ENCODE data around the gene CCDC78. TPM values are rescaled to one million over a fixed set of nuclear protein-coding genes. Genes with fewer than 3 reads are reported as not detected.

The CCDC78 gene
- total and polyA plus RNA-seq, 5 donors from 2014 or later: 0.37 to 2.5 (median 0.45) TPM

GRCh38 chr16:722835-723633 lies 3.2 kb downstream of the CCDC78 start:
- H3K9me3 Mint-ChIP-seq: no peaks in the 10 kb centered on the region

GRCh38 chr16:721765-722540 lies 4.3 kb downstream of the CCDC78 start:
- Histone ChIP-seq H3K27ac (ENCODE audit: insufficient read depth, low read length, poor library complexity, severe bottlenecking) (peak overlapping the region; percentile 77), H3K36me3 (ENCODE audit: control insufficient read depth, insufficient read depth, low read length) (no peaks in the 10 kb centered on the region), H3K27me3 (ENCODE audit: control insufficient read depth, insufficient read depth, low read length) (no peaks in the 10 kb centered on the region), H3K9me3 (ENCODE audit: control insufficient read depth in 2 of 2, low read length in 2 of 2) (no peaks in the 10 kb centered on the region), H3K4me3 (ENCODE audit: low read depth, low read length) (no peak overlapping the region), H3K4me1 (ENCODE audit: control insufficient read depth, insufficient read depth, low read length, poor library complexity, severe bottlenecking) (peaks cover 45% of the 10 kb centered on the region)
- Mint-ChIP-seq H3K4me3 (peak overlapping the region; percentile 37 to 85 (median 77)), H3K27ac (peak overlapping the region; percentile 38 to 80 (median 59)), H3K27me3 (no peaks in the 10 kb centered on the region), H3K4me1 (peaks cover 0 to 43% (median 10%) of the 10 kb centered on the region in 4 donors), H3K9me3 (no peaks in the 10 kb centered on the region), H3K36me3 (no peaks in the 10 kb centered on the region)
- ATAC-seq (ENCODE audit: low read depth in 2 of 2) (peak; percentile 4 to 5), DNase-seq (no peak)

More at GRCh38 chr16:722835-723633, 3.2 kb downstream of the CCDC78 start:
- H3K36me3 Mint-ChIP-seq: no peaks in the 10 kb centered on the region
- Histone ChIP-seq H3K27ac (ENCODE audit: insufficient read depth, low read length, poor library complexity, severe bottlenecking) (peak overlapping the region; percentile 77), H3K36me3 (ENCODE audit: control insufficient read depth, insufficient read depth, low read length) (no peaks in the 10 kb centered on the region), H3K27me3 (ENCODE audit: control insufficient read depth, insufficient read depth, low read length) (no peaks in the 10 kb centered on the region), H3K9me3 (ENCODE audit: control insufficient read depth in 2 of 2, low read length in 2 of 2) (no peaks in the 10 kb centered on the region), H3K4me3 (ENCODE audit: low read depth, low read length) (no peak overlapping the region), H3K4me1 (ENCODE audit: control insufficient read depth, insufficient read depth, low read length, poor library complexity, severe bottlenecking) (peaks cover 54% of the 10 kb centered on the region)
- DNase-seq (no peak), ATAC-seq (ENCODE audit: low read depth in 2 of 2) (no peak)
- H3K27ac Mint-ChIP-seq: peak overlapping the region in 1 of 3 donors; percentile 66
- no peaks in the 10 kb centered on the region for H3K27me3 Mint-ChIP-seq
- H3K4me3 Mint-ChIP-seq: peak overlapping the region; percentile 37 to 87 (median 80)
- peaks cover 0 to 43% (median 10%) of the 10 kb centered on the region in 4 donors for H3K4me1 Mint-ChIP-seq

GRCh38 chr16:720990-721764 lies 5.1 kb downstream of the CCDC78 start, which contains the start of gene ANTKMT:
TSS of gene ANTKMT (plus strand) at chr16:721146. CDS start at chr16:721275, 129 bp downstream.
- no peaks in the 10 kb centered on the region for H3K36me3 Mint-ChIP-seq
- Histone ChIP-seq H3K27ac (ENCODE audit: insufficient read depth, low read length, poor library complexity, severe bottlenecking) (peak within 1 kb of the TSS; percentile 77), H3K4me1 (ENCODE audit: control insufficient read depth, insufficient read depth, low read length, poor library complexity, severe bottlenecking) (peaks cover 39% of the 10 kb centered on the region), H3K27me3 (ENCODE audit: control insufficient read depth, insufficient read depth, low read length) (no peaks in the 10 kb centered on the region), H3K36me3 (ENCODE audit: control insufficient read depth, insufficient read depth, low read length) (no peaks in the 10 kb centered on the region), H3K4me3 (ENCODE audit: low read depth, low read length) (peak within 1 kb of the TSS; percentile 51), H3K9me3 (ENCODE audit: control insufficient read depth in 2 of 2, low read length in 2 of 2) (no peaks in the 10 kb centered on the region)
- peak within 1 kb of the TSS; percentile 80 to 93 (median 86) for H3K27ac Mint-ChIP-seq
- peaks cover 0 to 44% (median 10%) of the 10 kb centered on the region in 4 donors for H3K4me1 Mint-ChIP-seq
- ATAC-seq (ENCODE audit: low read depth in 2 of 2): peak; percentile 74 to 77
- DNase-seq: peak; percentile 72 to 89 (median 84)
- peak within 1 kb of the TSS; percentile 86 to 93 (median 90) for H3K4me3 Mint-ChIP-seq
- no peaks in the 10 kb centered on the region for H3K9me3 Mint-ChIP-seq
- peaks cover 4% of the 10 kb centered on the region for H3K27me3 Mint-ChIP-seq

DNA sequence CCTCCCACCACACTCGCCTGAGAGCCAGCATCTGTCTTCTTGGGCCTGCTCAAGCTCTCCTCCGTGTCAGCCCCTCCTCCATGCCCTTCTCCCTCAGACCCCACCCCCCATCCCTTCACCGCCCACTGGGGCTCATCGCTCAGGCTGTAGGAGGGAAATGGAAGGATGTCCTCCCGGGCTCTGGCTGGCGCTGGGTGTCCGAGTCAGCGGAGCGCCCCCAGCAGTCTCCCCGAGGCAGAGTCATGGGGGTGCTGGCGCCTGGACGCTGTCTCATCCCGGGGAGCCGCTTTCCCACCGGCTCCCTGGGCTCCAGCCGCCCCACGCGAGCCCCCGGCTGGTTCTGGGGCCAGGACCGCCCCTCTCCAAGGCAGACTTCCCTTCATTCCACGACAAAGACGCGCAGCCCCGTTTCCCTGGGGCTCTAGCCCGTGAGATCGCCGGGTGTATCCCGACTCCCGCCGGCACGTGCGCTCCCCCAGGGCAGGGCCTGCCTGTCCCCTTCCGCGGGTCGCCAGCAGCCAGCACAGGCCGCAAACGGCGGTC lies 5.7 kb downstream of the CCDC78 start:
- H3K4me1 ChIP-seq (ENCODE audit: control insufficient read depth, insufficient read depth, low read length, poor library complexity, severe bottlenecking): peaks cover 45% of the 10 kb centered on the region
- no peaks in the 10 kb centered on the region for H3K9me3 ChIP-seq (ENCODE audit: control insufficient read depth in 2 of 2, low read length in 2 of 2)
- ATAC-seq (ENCODE audit: low read depth in 2 of 2) (peak in 1 of 2 donors; percentile 15), DNase-seq (peak in 2 of 3 donors; percentile 45 to 66)
- peak overlapping the region; percentile 77 for H3K27ac ChIP-seq (ENCODE audit: insufficient read depth, low read length, poor library complexity, severe bottlenecking)
- H3K36me3 ChIP-seq (ENCODE audit: control insufficient read depth, insufficient read depth, low read length): no peaks in the 10 kb centered on the region
- Mint-ChIP-seq H3K4me3 (peak overlapping the region; percentile 86 to 93 (median 90)), H3K27me3 (peaks cover 4% of the 10 kb centered on the region), H3K4me1 (peaks cover 0 to 45% (median 10%) of the 10 kb centered on the region in 4 donors), H3K27ac (peak overlapping the region; percentile 58 to 93 (median 86)), H3K36me3 (no peaks in the 10 kb centered on the region), H3K9me3 (no peaks in the 10 kb centered on the region)
- H3K4me3 ChIP-seq (ENCODE audit: low read depth, low read length): peak overlapping the region; percentile 51
- H3K27me3 ChIP-seq (ENCODE audit: control insufficient read depth, insufficient read depth, low read length): no peaks in the 10 kb centered on the region

DNA sequence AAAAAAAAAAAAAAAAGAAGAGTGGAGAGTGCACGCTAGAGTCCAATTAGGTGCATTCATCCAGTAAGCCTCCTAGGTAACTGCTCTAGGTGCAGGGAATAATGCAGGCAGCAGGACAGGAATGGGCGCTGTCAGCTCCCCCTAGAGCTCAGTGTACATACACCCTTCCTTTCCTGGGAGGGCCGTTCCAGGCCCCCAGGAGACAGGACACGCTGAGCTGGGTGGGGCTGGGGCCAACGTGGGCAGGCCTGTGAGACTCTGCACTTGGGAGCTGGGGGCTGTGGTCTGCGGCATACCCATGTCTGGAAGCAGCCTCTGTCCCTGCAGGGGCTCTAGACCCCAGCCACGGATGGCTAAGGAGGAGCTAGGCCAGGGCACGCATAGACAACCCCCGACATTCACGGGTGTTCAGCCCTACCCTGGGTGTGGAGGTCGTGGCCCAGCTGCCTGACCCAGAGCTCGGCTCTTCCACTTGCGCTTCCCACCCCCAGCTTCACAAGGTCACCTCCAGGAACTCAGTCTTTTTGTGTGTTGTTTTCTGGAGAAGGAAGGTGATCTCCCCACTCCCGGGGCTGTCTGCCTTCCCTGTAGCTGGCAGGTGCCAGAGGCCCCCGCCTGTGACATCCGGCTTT lies 6.3 kb downstream of the CCDC78 start:
- peak in 1 of 3 donors; percentile 24 for DNase-seq
- Histone ChIP-seq H3K36me3 (ENCODE audit: control insufficient read depth, insufficient read depth, low read length) (no peaks in the 10 kb centered on the region), H3K27me3 (ENCODE audit: control insufficient read depth, insufficient read depth, low read length) (no peaks in the 10 kb centered on the region), H3K4me3 (ENCODE audit: low read depth, low read length) (peak overlapping the region; percentile 51), H3K9me3 (ENCODE audit: control insufficient read depth in 2 of 2, low read length in 2 of 2) (no peaks in the 10 kb centered on the region), H3K4me1 (ENCODE audit: control insufficient read depth, insufficient read depth, low read length, poor library complexity, severe bottlenecking) (peaks cover 49% of the 10 kb centered on the region), H3K27ac (ENCODE audit: insufficient read depth, low read length, poor library complexity, severe bottlenecking) (peak overlapping the region; percentile 77)
- H3K27ac Mint-ChIP-seq: peak overlapping the region; percentile 58 to 93 (median 86)
- ATAC-seq (ENCODE audit: low read depth in 2 of 2): no peak
- H3K36me3 Mint-ChIP-seq: no peaks in the 10 kb centered on the region
- peaks cover 4% of the 10 kb centered on the region for H3K27me3 Mint-ChIP-seq
- peaks cover 0 to 43% (median 10%) of the 10 kb centered on the region in 4 donors for H3K4me1 Mint-ChIP-seq
- no peaks in the 10 kb centered on the region for H3K9me3 Mint-ChIP-seq
- H3K4me3 Mint-ChIP-seq: peak overlapping the region; percentile 86 to 93 (median 90)

DNA sequence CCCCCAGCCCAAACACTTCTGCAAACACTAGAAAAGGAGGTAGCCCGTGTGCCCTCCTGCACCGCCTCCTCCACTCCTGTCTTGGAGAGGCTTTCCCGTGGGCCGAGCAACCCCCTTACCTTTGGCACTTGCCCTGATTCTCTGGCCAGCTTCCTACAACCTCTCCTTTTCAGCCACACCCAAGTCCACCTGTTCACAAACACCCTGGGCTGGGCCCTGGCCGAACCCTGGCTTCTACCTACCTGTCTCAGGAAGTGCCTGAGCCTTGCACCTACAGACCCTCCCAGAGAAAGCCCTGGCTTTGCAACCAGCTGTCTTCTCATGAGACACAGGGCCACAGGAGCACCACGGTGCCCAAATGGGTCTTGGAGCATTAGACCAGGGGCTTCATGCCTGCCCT lies 7.3 kb downstream of the CCDC78 start:
- H3K27ac Mint-ChIP-seq: peak overlapping the region; percentile 42 to 86 (median 58)
- Histone ChIP-seq H3K27me3 (ENCODE audit: control insufficient read depth, insufficient read depth, low read length) (no peaks in the 10 kb centered on the region), H3K4me1 (ENCODE audit: control insufficient read depth, insufficient read depth, low read length, poor library complexity, severe bottlenecking) (peaks cover 56% of the 10 kb centered on the region), H3K27ac (ENCODE audit: insufficient read depth, low read length, poor library complexity, severe bottlenecking) (no peak overlapping the region), H3K9me3 (ENCODE audit: control insufficient read depth in 2 of 2, low read length in 2 of 2) (no peaks in the 10 kb centered on the region), H3K36me3 (ENCODE audit: control insufficient read depth, insufficient read depth, low read length) (no peaks in the 10 kb centered on the region), H3K4me3 (ENCODE audit: low read depth, low read length) (no peak overlapping the region)
- H3K27me3 Mint-ChIP-seq: peaks cover 5% of the 10 kb centered on the region
- ATAC-seq (ENCODE audit: low read depth in 2 of 2) (no peak), DNase-seq (no peak)
- no peaks in the 10 kb centered on the region for H3K9me3 Mint-ChIP-seq
- H3K4me1 Mint-ChIP-seq: peaks cover 0 to 46% (median 10%) of the 10 kb centered on the region in 4 donors
- H3K4me3 Mint-ChIP-seq: peak overlapping the region; percentile 86 to 93 (median 90)
- H3K36me3 Mint-ChIP-seq: no peaks in the 10 kb centered on the region

Measured in CD4-positive, CD25-positive, alpha-beta regulatory T cell (primary cell).